A673 (cell line): ENCODE measurements around the gene PLEKHB1. TPM values are rescaled to one million over a fixed set of nuclear protein-coding genes. Genes with fewer than 3 reads are reported as not detected.

Experiments
- BruUV-seq: library from RNA; stranded (reverse); fragments of 400-500 nt; replicated peaks from 2 replicates; lab custom pipeline; 2021; lab: Mats Ljungman, UMichigan
- CTCF ChIA-PET: fragments of 300-600 bp; sonication (Branson Sonifier 250); formaldehyde crosslinking; loops from one replicate; lab custom pipeline; 2022; ENCODE audit warnings: antibody characterized with exemption; lab: Charles Lee
- POLR2A ChIA-PET: fragments of 300-600 bp; sonication (Branson Sonifier 250); formaldehyde crosslinking; loops from one replicate; lab custom pipeline; 2022; ENCODE audit warnings: antibody characterized with exemption; ENCODE audit not compliant: low non-redundant PET; lab: Charles Lee
- DNase-seq: peaks from one replicate; pipeline ENCODE4 v3.0.0-alpha.2; 2015; ENCODE audit warnings: low spot score
- H3K27ac ChIP-seq: fragments of 200-600 bp; sonication (generic); 2 replicates; pipeline ENCODE4 v1.5.1; 2016; ENCODE audit warnings: mixed run types, low read depth, mild to moderate bottlenecking, mixed read lengths, antibody characterized with exemption, low read length; ENCODE audit not compliant: poor library complexity, severe bottlenecking
- H3K27me3 ChIP-seq: fragments of 200-600 bp; sonication (generic); replicated peaks from 2 replicates; pipeline ENCODE4 v1.6.1; 2017; ENCODE audit warnings: mixed run types, low read depth, mild to moderate bottlenecking, mixed read lengths, antibody characterized with exemption, low read length; ENCODE audit not compliant: insufficient read depth, poor library complexity
- H3K36me3 ChIP-seq: fragments of 200-600 bp; sonication (generic); 2 replicates; pipeline ENCODE4 v1.6.1; 2016; ENCODE audit warnings: mixed run types, mild to moderate bottlenecking, mixed read lengths, antibody characterized with exemption, low read length; ENCODE audit not compliant: insufficient read depth, poor library complexity, severe bottlenecking
- H3K4me1 ChIP-seq: fragments of 200-600 bp; sonication (generic); 2 replicates; pipeline ENCODE4 v1.6.1; 2017; ENCODE audit warnings: mixed run types, mild to moderate bottlenecking, mixed read lengths, antibody characterized with exemption, low read length; ENCODE audit not compliant: insufficient read depth, poor library complexity, severe bottlenecking
- H3K4me3 ChIP-seq: fragments of 200-600 bp; sonication (generic); 2 replicates; pipeline ENCODE4 v1.5.1; 2016; ENCODE audit warnings: low read depth, mixed run types, mild to moderate bottlenecking, mixed read lengths, low read length; ENCODE audit not compliant: poor library complexity, severe bottlenecking
- H3K9me3 ChIP-seq: fragments of 200-600 bp; sonication (generic); 2 replicates; pipeline ENCODE4 v1.6.1; 2016; ENCODE audit warnings: mixed run types, low read depth, mild to moderate bottlenecking, mixed read lengths, antibody characterized with exemption, low read length; ENCODE audit not compliant: poor library complexity, severe bottlenecking
- EZH2 ChIP-seq: fragments of 200-600 bp; sonication (generic); IDR thresholded peaks from 2 replicates; pipeline ENCODE4 v1.6.1; 2017; ENCODE audit warnings: borderline replicate concordance, low read depth, mild to moderate bottlenecking, mixed read lengths, antibody characterized with exemption, low read length; ENCODE audit not compliant: poor library complexity, severe bottlenecking
- intact Hi-C: fragments of 100-400 bp; cut with micrococcal nuclease; formaldehyde crosslinking; loops from one replicate; pipeline ENCODE4 v1.10.0; 2022; ENCODE audit not compliant: unreplicated experiment
- total RNA-seq: library from RNA; stranded (reverse); gene quantifications from 2 replicates; pipeline ENCODE4 v1.2.3, GENCODE V29; 2021
- TF ChIP-seq, protein P1 (sequence below): fragments of 300-800, 200-600 bp; sonication (generic); conservative IDR thresholded peaks from 2 replicates; pipeline ENCODE4 v1.5.1; 2017; ENCODE audit warnings: low read depth, mild to moderate bottlenecking, antibody characterized with exemption, low read length, moderate library complexity, mixed read lengths

PLEKHB1 gene
- total RNA-seq, 1 experiment from 2014 or later = not detected

DNA sequence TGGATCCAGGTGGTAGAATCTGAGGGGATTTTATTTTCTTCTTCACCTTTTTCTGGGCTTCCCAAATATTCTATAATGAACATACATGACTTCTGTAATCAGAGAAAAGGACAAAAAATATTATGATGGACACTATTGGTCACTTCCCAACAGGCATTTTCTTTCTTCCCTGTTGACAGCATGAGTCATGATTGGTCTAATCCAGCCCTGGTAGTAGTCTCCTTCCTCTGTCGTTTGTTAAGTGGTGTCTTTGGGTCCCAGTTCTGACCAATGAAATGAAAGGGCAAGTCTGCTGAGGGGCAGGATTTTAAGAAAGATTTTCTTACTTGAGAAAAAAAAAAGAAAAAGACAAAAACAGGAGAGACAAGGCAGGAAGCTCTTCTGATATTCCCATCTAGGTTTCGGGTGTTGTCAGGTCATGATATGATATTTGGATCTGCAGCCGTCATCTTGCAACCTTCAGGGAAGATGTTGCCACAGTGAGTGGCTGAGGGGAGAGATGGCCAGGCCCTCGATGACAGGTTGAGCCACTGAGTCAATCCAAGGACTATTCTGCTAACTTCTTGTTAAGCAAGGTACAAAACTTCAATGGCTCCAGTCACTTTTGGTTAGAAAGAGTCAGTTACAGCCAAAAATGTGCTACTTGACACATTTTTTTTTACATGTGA, 23.3 kb upstream of the PLEKHB1 start:
- H3K27me3 ChIP-seq = no peaks in the 10 kb centered on the region
- no peak overlapping the region for H3K4me3 ChIP-seq
- no peak for DNase-seq
- TF ChIP-seq, protein P1, sequence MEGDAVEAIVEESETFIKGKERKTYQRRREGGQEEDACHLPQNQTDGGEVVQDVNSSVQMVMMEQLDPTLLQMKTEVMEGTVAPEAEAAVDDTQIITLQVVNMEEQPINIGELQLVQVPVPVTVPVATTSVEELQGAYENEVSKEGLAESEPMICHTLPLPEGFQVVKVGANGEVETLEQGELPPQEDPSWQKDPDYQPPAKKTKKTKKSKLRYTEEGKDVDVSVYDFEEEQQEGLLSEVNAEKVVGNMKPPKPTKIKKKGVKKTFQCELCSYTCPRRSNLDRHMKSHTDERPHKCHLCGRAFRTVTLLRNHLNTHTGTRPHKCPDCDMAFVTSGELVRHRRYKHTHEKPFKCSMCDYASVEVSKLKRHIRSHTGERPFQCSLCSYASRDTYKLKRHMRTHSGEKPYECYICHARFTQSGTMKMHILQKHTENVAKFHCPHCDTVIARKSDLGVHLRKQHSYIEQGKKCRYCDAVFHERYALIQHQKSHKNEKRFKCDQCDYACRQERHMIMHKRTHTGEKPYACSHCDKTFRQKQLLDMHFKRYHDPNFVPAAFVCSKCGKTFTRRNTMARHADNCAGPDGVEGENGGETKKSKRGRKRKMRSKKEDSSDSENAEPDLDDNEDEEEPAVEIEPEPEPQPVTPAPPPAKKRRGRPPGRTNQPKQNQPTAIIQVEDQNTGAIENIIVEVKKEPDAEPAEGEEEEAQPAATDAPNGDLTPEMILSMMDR = no peak
- no peak for TF ChIP-seq EZH2
- H3K9me3 ChIP-seq = no peaks in the 10 kb centered on the region
- no peaks in the 10 kb centered on the region for H3K36me3 ChIP-seq
- BruUV-seq = no TSS peak
- H3K27ac ChIP-seq = no peak overlapping the region
- POLR2A ChIA-PET = no interaction called here
- no peaks in the 10 kb centered on the region for H3K4me1 ChIP-seq
- intact Hi-C loops = loop anchor here (10.0 kb wide), 1 partner anchor 148 kb away; no protein-coding TSS in a partner anchor
- CTCF ChIA-PET = no interaction called here

DNA sequence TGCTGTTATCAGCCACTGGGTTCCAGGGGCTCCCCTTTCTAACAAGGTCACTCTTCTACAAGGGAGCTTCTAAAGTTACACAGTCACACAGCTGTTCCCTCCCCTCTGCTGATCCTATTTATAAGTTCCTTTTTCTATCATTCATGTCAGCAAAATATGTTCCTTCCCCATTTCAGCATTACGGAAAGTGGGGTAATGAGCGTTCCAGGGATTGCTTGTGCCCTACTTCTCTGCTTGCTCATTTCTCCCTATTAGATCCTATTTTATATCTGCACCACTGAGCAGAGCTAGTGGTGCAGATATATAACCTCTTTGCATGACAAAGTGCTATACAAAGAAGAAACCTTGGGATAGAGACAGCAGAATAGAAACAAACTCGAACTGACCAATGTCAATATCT, 22.7 kb upstream of the PLEKHB1 start:
- TF ChIP-seq, protein P1 = no peak
- no peak for TF ChIP-seq EZH2
- POLR2A ChIA-PET = no interaction called here
- Histone ChIP-seq H3K27ac (no peak overlapping the region), H3K36me3 (no peaks in the 10 kb centered on the region), H3K27me3 (no peaks in the 10 kb centered on the region), H3K4me3 (no peak overlapping the region), H3K9me3 (no peaks in the 10 kb centered on the region), H3K4me1 (no peaks in the 10 kb centered on the region)
- no TSS peak for BruUV-seq
- CTCF ChIA-PET = interaction anchor here (2.8 kb wide), 1 partner anchor 37 kb away, joined by 28 read pairs; no protein-coding TSS in a partner anchor
- no peak for DNase-seq
- intact Hi-C loops = loop anchor here (10.0 kb wide), 1 partner anchor 149 kb away; no protein-coding TSS in a partner anchor

DNA sequence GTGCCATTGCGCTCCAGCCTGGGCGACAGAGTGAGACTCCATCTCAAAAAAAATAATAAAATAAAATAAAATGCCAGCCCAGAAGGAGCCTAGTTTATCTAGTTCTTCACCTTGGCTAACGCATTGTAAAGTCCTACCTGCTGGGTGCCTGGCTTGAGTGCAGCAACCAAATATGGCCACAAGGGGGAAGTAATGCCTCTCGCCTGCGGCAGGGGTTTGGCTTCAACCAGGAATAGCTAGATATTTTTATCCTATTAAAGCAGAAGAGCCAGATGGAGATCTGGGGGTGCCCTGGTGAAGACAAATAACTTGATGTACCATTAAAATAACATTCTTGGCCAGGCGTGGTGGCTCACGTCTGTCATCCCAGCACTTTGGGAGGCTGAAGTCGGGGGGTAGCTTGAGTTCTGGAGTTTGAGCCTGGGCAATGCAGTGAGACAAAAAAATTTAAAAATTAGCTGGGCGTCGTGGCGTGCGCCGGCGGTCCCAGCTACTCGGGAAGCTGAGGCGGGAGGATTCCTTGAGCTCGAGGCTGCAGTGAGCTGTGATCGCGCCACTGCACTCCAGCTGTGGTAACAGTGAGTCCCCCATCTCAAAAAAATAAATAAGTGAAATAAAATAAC, 20.6 kb upstream of the PLEKHB1 start:
- no peaks in the 10 kb centered on the region for H3K9me3 ChIP-seq
- DNase-seq = peak; percentile 87
- CTCF ChIA-PET = interaction anchor here (0.6 to 2.8 kb wide), 16 partner anchors 10 to 945 kb away, joined by 3 to 39 read pairs (median 4); partner anchors contain the start of gene FAM168A
- BruUV-seq = no TSS peak
- peak overlapping the region; percentile 20 for H3K4me3 ChIP-seq
- no peaks in the 10 kb centered on the region for H3K27me3 ChIP-seq
- H3K36me3 ChIP-seq = no peaks in the 10 kb centered on the region
- POLR2A ChIA-PET = no interaction called here
- TF ChIP-seq EZH2 = no peak
- TF ChIP-seq, protein P1 = peak; percentile 94
- H3K4me1 ChIP-seq = no peaks in the 10 kb centered on the region
- intact Hi-C loops = loop anchor here (1.0 to 10.0 kb wide), 3 partner anchors 35 to 305 kb away; no protein-coding TSS in a partner anchor
- no peak overlapping the region for H3K27ac ChIP-seq
